Stimulated activated naive B cell treated with anti-CD40 and anti-IgM and Interleukin-4, amounts not matched to agents 10 μg/mL and 1 μg/mL and 100 μg/mL, for 72 hours (primary cell): ENCODE results near the gene GJB6.
"Not testable (repeated sequence)": the region's sequence is repeated elsewhere in the genome, so short reads cannot be mapped to it uniquely, and the experiment has no call there.

Experiments
- ATAC-seq, 2 donors: fragments of 150-1000 bp; cut with Tn5 transposase; replicated peaks; 2 replicates each; pipeline ENCODE4 v1.10.0; 2021; ENCODE audit warnings: moderate library complexity in 1 of 2
- DNase-seq: peaks from one replicate; pipeline ENCODE4 v3.0.0; 2021
- H3K27ac Mint-ChIP-seq: one replicate; pipeline ENCODE4 v1.8.0; 2022; ENCODE audit warnings: mild to moderate bottlenecking, mixed read lengths
- H3K27me3 Mint-ChIP-seq, 2 donors: one replicate each; pipeline ENCODE4 v1.8.0; 2022; ENCODE audit warnings: mixed read lengths in 2 of 2
- H3K36me3 Mint-ChIP-seq, 2 donors: one replicate each; pipeline ENCODE4 v1.8.0; 2022; ENCODE audit warnings: mixed read lengths in 2 of 2, mild to moderate bottlenecking in 1 of 2
- H3K4me1 Mint-ChIP-seq, 2 donors: one replicate each; pipeline ENCODE4 v1.8.0; 2022; ENCODE audit warnings: mixed read lengths in 2 of 2, mild to moderate bottlenecking in 1 of 2
- H3K4me3 Mint-ChIP-seq, 2 donors: one replicate each; pipeline ENCODE4 v1.8.0; 2022; ENCODE audit warnings: mild to moderate bottlenecking in 2 of 2, mixed read lengths in 2 of 2, moderate library complexity in 1 of 2
- H3K9me3 Mint-ChIP-seq, 2 donors: one replicate each; pipeline ENCODE4 v1.8.0; 2022; ENCODE audit warnings: mixed read lengths in 2 of 2, mild to moderate bottlenecking in 1 of 2

The GJB6 gene

GRCh38 chr13:20231839-20232555, at the start of gene GJB6:
Gene GJB6 (minus strand): TSS chr13:20232319. CDS start chr13:20223480, 8,839 bp downstream.
- H3K27me3 Mint-ChIP-seq, result peaks cover 41 to 53% of the 10 kb centered on the region in 2 donors
- peak within 1 kb of the TSS; percentile 62 to 69 for H3K4me3 Mint-ChIP-seq
- H3K36me3 Mint-ChIP-seq, result no peaks in the 10 kb centered on the region
- H3K4me1 Mint-ChIP-seq, result peaks cover 3 to 10% of the 10 kb centered on the region in 2 donors
- no peak within 1 kb of the TSS for H3K27ac Mint-ChIP-seq
- no peaks in the 10 kb centered on the region for H3K9me3 Mint-ChIP-seq
- ATAC-seq, result peak; percentile 46 to 57
- no peak for DNase-seq

GRCh38 chr13:20276901-20277300, 44.8 kb upstream of the GJB6 start:
- not testable (repeated sequence) for H3K4me3 Mint-ChIP-seq, H3K36me3 Mint-ChIP-seq, H3K27ac Mint-ChIP-seq, H3K4me1 Mint-ChIP-seq, DNase-seq, ATAC-seq
- peaks cover 8 to 17% of the 10 kb centered on the region in 2 donors for H3K27me3 Mint-ChIP-seq
- H3K9me3 Mint-ChIP-seq, result peaks cover 6 to 10% of the 10 kb centered on the region in 2 donors

GRCh38 chr13:20274466-20274865, 42.3 kb upstream of the GJB6 start:
- H3K9me3 Mint-ChIP-seq, result peaks cover 0 to 8% of the 10 kb centered on the region in 2 donors
- H3K27ac Mint-ChIP-seq, result no peak overlapping the region
- no peaks in the 10 kb centered on the region for H3K4me1 Mint-ChIP-seq
- ATAC-seq (no peak), DNase-seq (no peak)
- peaks cover 8 to 18% of the 10 kb centered on the region in 2 donors for H3K27me3 Mint-ChIP-seq
- H3K36me3 Mint-ChIP-seq, result no peaks in the 10 kb centered on the region
- no peak overlapping the region for H3K4me3 Mint-ChIP-seq

GRCh38 chr13:20272588-20273171, 40.6 kb upstream of the GJB6 start:
- Mint-ChIP-seq H3K4me1 (no peaks in the 10 kb centered on the region), H3K27ac (no peak overlapping the region), H3K36me3 (no peaks in the 10 kb centered on the region), H3K4me3 (no peak overlapping the region), H3K27me3 (peaks cover 8 to 18% of the 10 kb centered on the region in 2 donors), H3K9me3 (peaks cover 0 to 4% of the 10 kb centered on the region in 2 donors)
- no peak for ATAC-seq
- no peak for DNase-seq

- Mint-ChIP-seq H3K27me3 (peaks cover 8 to 18% of the 10 kb centered on the region in 2 donors), H3K4me1 (no peaks in the 10 kb centered on the region), H3K36me3 (no peaks in the 10 kb centered on the region), H3K4me3 (no peak overlapping the region), H3K9me3 (peaks cover 0 to 3% of the 10 kb centered on the region in 2 donors), H3K27ac (no peak overlapping the region)
- DNase-seq, result no peak
- no peak for ATAC-seq
Observed at GRCh38 chr13:20272104-20272503, 40.0 kb upstream of the GJB6 start.

GRCh38 chr13:20271441-20271840, 39.3 kb upstream of the GJB6 start:
- no peak overlapping the region for H3K27ac Mint-ChIP-seq
- H3K27me3 Mint-ChIP-seq, result peaks cover 12 to 18% of the 10 kb centered on the region in 2 donors
- no peaks in the 10 kb centered on the region for H3K36me3 Mint-ChIP-seq
- H3K9me3 Mint-ChIP-seq, result peaks cover 0 to 3% of the 10 kb centered on the region in 2 donors
- DNase-seq (no peak), ATAC-seq (no peak)
- H3K4me3 Mint-ChIP-seq, result no peak overlapping the region
- H3K4me1 Mint-ChIP-seq, result no peaks in the 10 kb centered on the region

GRCh38 chr13:20270163-20270865, 38.2 kb upstream of the GJB6 start:
- ATAC-seq (no peak), DNase-seq (no peak)
- peaks cover 13 to 18% of the 10 kb centered on the region in 2 donors for H3K27me3 Mint-ChIP-seq
- H3K9me3 Mint-ChIP-seq, result peaks cover 0 to 3% of the 10 kb centered on the region in 2 donors
- no peaks in the 10 kb centered on the region for H3K4me1 Mint-ChIP-seq
- H3K36me3 Mint-ChIP-seq, result no peaks in the 10 kb centered on the region
- H3K27ac Mint-ChIP-seq, result no peak overlapping the region
- H3K4me3 Mint-ChIP-seq, result no peak overlapping the region

GRCh38 chr13:20264271-20265018, 32.3 kb upstream of the GJB6 start:
- no peak overlapping the region for H3K4me3 Mint-ChIP-seq
- ATAC-seq, result peak; percentile 89 to 97
- peak overlapping the region; percentile 32 for H3K27ac Mint-ChIP-seq
- H3K36me3 Mint-ChIP-seq, result no peaks in the 10 kb centered on the region
- H3K27me3 Mint-ChIP-seq, result peaks cover 13 to 19% of the 10 kb centered on the region in 2 donors
- DNase-seq, result peak; percentile 4
- peaks cover 2 to 4% of the 10 kb centered on the region in 2 donors for H3K9me3 Mint-ChIP-seq
- peaks cover 0 to 1% of the 10 kb centered on the region in 2 donors for H3K4me1 Mint-ChIP-seq

- Mint-ChIP-seq H3K36me3 (no peaks in the 10 kb centered on the region), H3K4me1 (peaks cover 0 to 1% of the 10 kb centered on the region in 2 donors), H3K9me3 (peaks cover 2 to 4% of the 10 kb centered on the region in 2 donors), H3K27me3 (peaks cover 13 to 19% of the 10 kb centered on the region in 2 donors), H3K4me3 (no peak overlapping the region), H3K27ac (no peak overlapping the region)
- DNase-seq, result no peak
- ATAC-seq, result no peak
Observed at GRCh38 chr13:20263393-20264044, 31.4 kb upstream of the GJB6 start.

- peaks cover 2 to 4% of the 10 kb centered on the region in 2 donors for H3K9me3 Mint-ChIP-seq
- H3K4me1 Mint-ChIP-seq, result no peaks in the 10 kb centered on the region
- no peak overlapping the region for H3K27ac Mint-ChIP-seq
- ATAC-seq (no peak), DNase-seq (no peak)
- H3K4me3 Mint-ChIP-seq, result no peak overlapping the region
- no peaks in the 10 kb centered on the region for H3K36me3 Mint-ChIP-seq
- H3K27me3 Mint-ChIP-seq, result peaks cover 9 to 12% of the 10 kb centered on the region in 2 donors
Observed at GRCh38 chr13:20258963-20259288, 26.8 kb upstream of the GJB6 start.

GRCh38 chr13:20258208-20258962, 26.3 kb upstream of the GJB6 start:
- peaks cover 0 to 4% of the 10 kb centered on the region in 2 donors for H3K9me3 Mint-ChIP-seq
- H3K4me3 Mint-ChIP-seq, result no peak overlapping the region
- H3K27ac Mint-ChIP-seq, result no peak overlapping the region
- no peak for ATAC-seq
- peaks cover 3 to 6% of the 10 kb centered on the region in 2 donors for H3K27me3 Mint-ChIP-seq
- DNase-seq, result no peak
- H3K4me1 Mint-ChIP-seq, result no peaks in the 10 kb centered on the region
- H3K36me3 Mint-ChIP-seq, result no peaks in the 10 kb centered on the region

- DNase-seq (no peak), ATAC-seq (no peak)
- no peaks in the 10 kb centered on the region for H3K4me1 Mint-ChIP-seq
- H3K27me3 Mint-ChIP-seq, result peaks cover 0 to 8% of the 10 kb centered on the region in 2 donors
- H3K4me3 Mint-ChIP-seq, result no peak overlapping the region
- H3K9me3 Mint-ChIP-seq, result no peaks in the 10 kb centered on the region
- no peaks in the 10 kb centered on the region for H3K36me3 Mint-ChIP-seq
- H3K27ac Mint-ChIP-seq, result no peak overlapping the region
Observed at GRCh38 chr13:20254076-20254475, 22.0 kb upstream of the GJB6 start.

- H3K4me3 Mint-ChIP-seq, result no peak overlapping the region
- peaks cover 0 to 4% of the 10 kb centered on the region in 2 donors for H3K27me3 Mint-ChIP-seq
- no peaks in the 10 kb centered on the region for H3K36me3 Mint-ChIP-seq
- DNase-seq, result no peak
- ATAC-seq, result no peak
- no peaks in the 10 kb centered on the region for H3K4me1 Mint-ChIP-seq
- no peaks in the 10 kb centered on the region for H3K9me3 Mint-ChIP-seq
- H3K27ac Mint-ChIP-seq, result no peak overlapping the region
Observed at GRCh38 chr13:20249913-20250312, 17.8 kb upstream of the GJB6 start.
